Spinal cord (tissue), 10 donors: ENCODE data around the gene GPR85. TPM values are rescaled to one million over a fixed set of nuclear protein-coding genes. Genes with fewer than 3 reads are reported as not detected.

Source experiments
- DNase-seq, 6 donors: peaks; one replicate each; pipeline versions ENCODE4 v3.0.0 to v3.0.0-alpha.2; 2013 to 2015; ENCODE audit warnings: low spot score in 6 of 6, low read depth in 4 of 6
- H3K27ac ChIP-seq: one replicate; pipeline ENCODE4 v1.5.1; 2013; ENCODE audit warnings: low read depth, low read length, control low read depth
- H3K27me3 ChIP-seq: one replicate; pipeline ENCODE4 v1.6.1; 2013; ENCODE audit warnings: low read length; ENCODE audit not compliant: control insufficient read depth, insufficient read depth
- H3K36me3 ChIP-seq: one replicate; pipeline ENCODE4 v1.6.1; 2013; ENCODE audit warnings: low read length; ENCODE audit not compliant: control insufficient read depth, insufficient read depth
- H3K4me1 ChIP-seq: one replicate; pipeline ENCODE4 v1.6.1; 2013; ENCODE audit warnings: low read length; ENCODE audit not compliant: control insufficient read depth, insufficient read depth
- H3K4me3 ChIP-seq: one replicate; pipeline ENCODE4 v1.5.1; 2013; ENCODE audit warnings: low read depth, low read length, control low read depth
- H3K9me3 ChIP-seq: one replicate; pipeline ENCODE4 v1.6.1; 2013; ENCODE audit warnings: low read length; ENCODE audit not compliant: control insufficient read depth, insufficient read depth
- WGBS: methylation state at CpG from one replicate; pipeline ENCODE4 v1.1.5; 2013; ENCODE audit warnings: missing lambda C conversion rate; ENCODE audit not compliant: insufficient coverage; 5-methylcytosine and 5-hydroxymethylcytosine counted together
- polyA plus RNA-seq, 2 donors: library from polyadenylated mRNA; unstranded; fragments of 120-200 nt; gene quantifications; one replicate each; pipeline ENCODE4 v1.2.1, GENCODE V29; 2013; ENCODE audit not compliant: insufficient read length in 2 of 2
- total RNA-seq, 2 donors: library from RNA; depleted of rRNA in 1 of 2; stranded (reverse); fragments of 120-200 nt in 1 of 2; fragments of >200 nt in 1 of 2; gene quantifications; one replicate each; pipeline versions ENCODE4 v1.2.3 to v1.2.4, GENCODE V29; 2013 to 2014
- donor health status: healthy.

GPR85 gene
- total and polyA plus RNA-seq, 4 donors: 13.6 to 46.8 (median 36.3) TPM

GRCh38 chr7:113085781-113086390, 741 bp downstream of the GPR85 start:
- Histone ChIP-seq H3K4me3 (peak overlapping the region; percentile 47), H3K4me1 (peaks cover 9% of the 10 kb centered on the region), H3K36me3 (no peaks in the 10 kb centered on the region), H3K27me3 (no peaks in the 10 kb centered on the region), H3K9me3 (no peaks in the 10 kb centered on the region), H3K27ac (peak overlapping the region; percentile 54)
- 16% methylated on average over 7 of the region's 16 CpGs for WGBS
- DNase-seq: peak in 5 of 6 donors; percentile 58 to 96 (median 68)

DNA sequence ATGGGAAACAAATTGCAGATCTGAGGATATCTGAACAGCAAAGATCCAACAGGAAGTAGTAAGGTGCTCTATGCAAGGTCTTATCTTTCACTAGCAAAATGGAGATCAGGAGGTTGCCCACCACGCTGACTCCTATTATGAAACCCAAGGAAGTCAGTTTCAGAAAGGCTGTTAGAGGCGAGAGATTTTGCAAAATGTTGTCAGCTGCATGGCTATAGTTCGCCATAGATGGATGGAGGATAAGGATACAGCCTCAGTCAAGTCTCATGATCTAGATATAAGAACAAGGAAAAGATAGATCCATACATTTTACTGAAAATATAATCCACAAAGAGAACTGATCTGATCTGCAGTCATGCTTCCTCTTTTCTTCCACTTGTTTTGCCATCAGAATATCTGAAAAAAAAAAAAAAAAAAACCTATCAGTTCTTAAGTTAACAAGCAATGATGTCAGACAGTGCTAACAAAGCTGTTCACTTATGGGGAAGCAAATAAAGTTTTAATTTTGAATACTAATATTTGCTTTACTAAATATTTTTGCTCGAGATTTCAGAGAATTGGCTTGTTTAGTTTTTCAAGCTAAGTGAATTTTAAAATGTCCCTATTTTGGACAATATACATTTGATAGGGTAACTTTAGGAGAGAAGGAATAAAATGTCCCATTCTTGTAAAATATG, 2.0 kb downstream of the GPR85 start:
- Histone ChIP-seq H3K36me3 (no peaks in the 10 kb centered on the region), H3K27me3 (no peaks in the 10 kb centered on the region), H3K4me3 (peak overlapping the region; percentile 47), H3K27ac (peak overlapping the region; percentile 64), H3K4me1 (peaks cover 9% of the 10 kb centered on the region), H3K9me3 (no peaks in the 10 kb centered on the region)
- WGBS: 60% methylated on average over 1 of the region's 4 CpGs
- peak in 2 of 6 donors; percentile 46 to 68 for DNase-seq

DNA sequence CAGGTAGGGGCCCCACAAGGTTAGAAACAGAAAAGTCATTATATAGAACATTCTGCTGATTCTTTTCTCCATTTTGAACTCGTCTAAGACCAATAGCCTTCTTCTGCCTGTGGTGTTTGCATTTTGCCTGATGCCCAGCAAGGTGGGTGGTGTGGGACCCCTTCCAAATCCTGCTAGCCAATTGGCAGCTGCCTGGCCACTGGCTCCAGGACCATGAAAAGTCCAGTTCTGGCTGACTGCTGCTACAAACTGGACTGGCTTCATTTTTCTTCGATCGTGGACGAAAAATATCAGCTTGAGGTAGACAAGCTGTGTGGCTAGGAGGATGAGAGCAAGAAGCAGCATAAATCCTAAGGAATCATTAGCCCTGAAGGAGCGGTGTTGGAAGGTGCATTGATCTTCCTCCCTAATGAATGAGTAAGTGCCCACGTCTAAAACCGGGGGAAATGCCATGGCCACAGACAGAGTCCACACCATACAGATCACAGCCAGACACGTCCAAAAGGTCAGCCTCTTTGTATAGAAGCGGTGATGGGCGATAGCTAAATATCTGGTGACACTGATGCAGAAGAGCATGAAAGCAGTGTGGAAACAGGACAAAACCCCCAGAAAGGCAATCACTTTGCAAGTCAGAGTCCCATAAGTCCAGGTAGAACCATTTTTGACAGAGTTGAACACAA, 2.7 kb downstream of the GPR85 start:
- H3K27ac ChIP-seq: peak overlapping the region; percentile 64
- peak overlapping the region; percentile 24 for H3K4me3 ChIP-seq
- peaks cover 9% of the 10 kb centered on the region for H3K4me1 ChIP-seq
- H3K27me3 ChIP-seq: no peaks in the 10 kb centered on the region
- H3K9me3 ChIP-seq: no peaks in the 10 kb centered on the region
- 68% methylated on average over 6 of the region's 10 CpGs for WGBS
- peak in 2 of 6 donors; percentile 38 to 48 for DNase-seq
- no peaks in the 10 kb centered on the region for H3K36me3 ChIP-seq

DNA sequence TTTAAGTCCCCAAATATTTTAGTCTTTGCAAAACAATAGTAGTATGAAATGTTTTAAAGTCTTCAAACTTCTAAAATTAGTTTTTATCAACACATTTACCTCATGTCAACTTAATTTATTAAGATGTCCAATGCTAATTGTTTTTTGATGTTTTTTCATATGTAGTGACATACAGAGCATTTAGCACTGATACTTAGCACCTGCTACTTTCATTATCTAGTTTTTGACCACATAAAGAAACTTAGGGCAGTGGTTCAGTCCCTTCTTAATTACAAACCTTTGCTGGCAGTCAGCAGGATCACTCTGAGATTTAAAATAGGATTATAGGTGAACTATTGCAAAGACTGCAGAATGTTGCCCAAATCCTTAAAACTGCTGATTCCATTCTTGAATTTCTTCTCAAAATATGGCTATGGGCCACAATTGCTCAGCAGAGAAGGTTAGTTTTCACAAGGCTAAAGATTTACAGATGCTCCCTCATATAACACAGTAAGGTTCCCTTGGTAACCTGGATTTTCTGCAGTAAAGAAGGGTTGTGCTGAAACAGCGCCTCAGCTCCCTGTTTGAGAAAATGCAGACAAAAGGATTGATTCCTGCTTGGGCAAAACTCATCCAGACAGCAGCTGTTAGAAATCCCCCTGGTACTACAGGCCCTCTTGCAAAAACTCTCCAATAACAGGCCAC, 3.4 kb downstream of the GPR85 start:
- peaks cover 9% of the 10 kb centered on the region for H3K4me1 ChIP-seq
- WGBS: no CpG with 5 or more reads among the region's 1 CpG
- H3K27ac ChIP-seq: peak overlapping the region; percentile 64
- peak in 3 of 6 donors; percentile 44 to 92 (median 81) for DNase-seq
- no peaks in the 10 kb centered on the region for H3K27me3 ChIP-seq
- peak overlapping the region; percentile 24 for H3K4me3 ChIP-seq
- H3K36me3 ChIP-seq: no peaks in the 10 kb centered on the region
- no peaks in the 10 kb centered on the region for H3K9me3 ChIP-seq

DNA sequence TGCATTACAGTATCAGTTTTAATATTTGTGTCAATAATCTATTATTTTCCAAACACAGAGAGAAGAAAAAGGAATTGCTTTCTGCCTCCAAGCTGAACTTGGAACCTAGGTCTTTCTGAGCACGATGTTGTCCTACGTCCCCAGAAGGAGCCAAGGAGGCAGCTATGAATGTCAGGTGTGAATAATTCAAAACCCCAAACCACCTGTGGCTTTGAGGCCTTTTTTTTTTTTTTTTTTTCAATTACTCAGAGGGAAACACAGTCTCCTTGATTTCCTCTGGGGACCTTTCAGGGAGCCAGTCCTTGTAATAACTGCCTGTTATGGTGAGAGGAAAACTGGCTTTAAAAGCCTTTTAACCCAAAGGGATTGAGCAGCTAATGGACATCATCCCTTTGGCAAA, 8.3 kb downstream of the GPR85 start:
- Histone ChIP-seq H3K9me3 (no peaks in the 10 kb centered on the region), H3K4me3 (no peak overlapping the region), H3K27ac (no peak overlapping the region), H3K27me3 (no peaks in the 10 kb centered on the region), H3K36me3 (no peaks in the 10 kb centered on the region), H3K4me1 (no peaks in the 10 kb centered on the region)
- no CpG with 5 or more reads among the region's 2 CpGs for WGBS
- DNase-seq: no peak

- Histone ChIP-seq H3K27me3 (no peaks in the 10 kb centered on the region), H3K4me1 (no peaks in the 10 kb centered on the region), H3K4me3 (no peak overlapping the region), H3K36me3 (no peaks in the 10 kb centered on the region), H3K9me3 (no peaks in the 10 kb centered on the region), H3K27ac (no peak overlapping the region)
- no peak for DNase-seq
- no CpG with 5 or more reads among the region's 3 CpGs for WGBS
Observed at GRCh38 chr7:113076703-113077102, 9.9 kb downstream of the GPR85 start.

- Histone ChIP-seq H3K27ac (no peak overlapping the region), H3K36me3 (no peaks in the 10 kb centered on the region), H3K4me1 (no peaks in the 10 kb centered on the region), H3K27me3 (no peaks in the 10 kb centered on the region), H3K4me3 (no peak overlapping the region), H3K9me3 (no peaks in the 10 kb centered on the region)
- no CpG with 5 or more reads among the region's 1 CpG for WGBS
- no peak for DNase-seq
Observed at GRCh38 chr7:113071465-113071864, 15.2 kb downstream of the GPR85 start.

DNA sequence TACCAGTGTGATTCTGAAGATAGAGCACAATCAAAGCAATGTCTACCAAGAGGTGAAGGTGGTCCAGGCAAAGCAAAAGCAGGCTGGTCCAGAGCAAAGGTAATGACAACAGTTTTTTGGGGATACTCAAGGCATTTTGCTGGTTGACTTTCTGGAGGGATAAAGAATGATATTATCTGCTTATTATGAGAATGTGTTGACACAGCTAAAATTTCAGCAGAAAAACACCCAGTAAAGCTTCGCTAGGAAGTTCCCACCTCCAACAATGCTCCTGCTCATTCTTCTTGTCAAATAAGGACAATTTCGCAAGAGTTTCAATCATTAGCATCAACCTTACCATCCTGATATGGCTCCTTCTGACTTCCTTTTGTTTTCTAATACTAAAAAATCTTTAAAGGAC, 24.1 kb downstream of the GPR85 start:
- no peaks in the 10 kb centered on the region for H3K4me1 ChIP-seq
- H3K27ac ChIP-seq: no peak overlapping the region
- H3K9me3 ChIP-seq: no peaks in the 10 kb centered on the region
- no peak for DNase-seq
- WGBS: 100% methylated on average over 1 of the region's 2 CpGs
- no peaks in the 10 kb centered on the region for H3K27me3 ChIP-seq
- H3K4me3 ChIP-seq: no peak overlapping the region
- no peaks in the 10 kb centered on the region for H3K36me3 ChIP-seq

DNA sequence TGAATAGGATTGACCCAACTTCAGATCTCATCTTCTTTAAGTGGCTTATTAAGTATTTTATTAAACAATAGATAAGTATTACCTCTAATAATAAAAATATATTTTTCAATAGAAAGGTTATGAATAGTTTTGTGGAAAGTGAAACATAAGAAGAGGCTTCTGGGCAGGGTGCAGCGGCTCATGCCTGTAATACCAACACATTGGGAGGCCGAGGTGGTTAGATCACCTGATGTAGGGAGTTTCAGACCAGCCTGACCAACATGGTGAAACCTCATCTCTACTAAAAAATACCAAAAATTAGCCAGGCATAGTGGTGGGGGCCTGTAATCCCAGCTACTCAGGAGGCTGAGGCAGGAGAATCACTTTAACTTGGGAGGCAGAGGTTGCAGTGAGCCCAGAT, 26.5 kb downstream of the GPR85 start:
- H3K27ac ChIP-seq: no peak overlapping the region
- no peaks in the 10 kb centered on the region for H3K27me3 ChIP-seq
- WGBS: no CpG with 5 or more reads among the region's 2 CpGs
- no peak overlapping the region for H3K4me3 ChIP-seq
- H3K36me3 ChIP-seq: no peaks in the 10 kb centered on the region
- DNase-seq: no peak
- no peaks in the 10 kb centered on the region for H3K9me3 ChIP-seq
- H3K4me1 ChIP-seq: no peaks in the 10 kb centered on the region
